Muscle layer of colon (tissue), 2 donors: ENCODE measurements around the gene XIST.

ENCODE experiments used
- H3K27ac ChIP-seq: one replicate; pipeline ENCODE4 v1.7.0; 2013; ENCODE audit warnings: low read depth, mild to moderate bottlenecking, low read length, moderate library complexity
- H3K27me3 ChIP-seq, 2 donors: one replicate each; pipeline ENCODE4 v1.7.0; 2013; ENCODE audit warnings: low read length in 2 of 2, mild to moderate bottlenecking in 2 of 2; ENCODE audit not compliant: insufficient read depth in 2 of 2, control insufficient read depth in 1 of 2
- H3K36me3 ChIP-seq: one replicate; pipeline ENCODE4 v1.7.0; 2013; ENCODE audit warnings: mild to moderate bottlenecking, low read length; ENCODE audit not compliant: insufficient read depth
- H3K4me1 ChIP-seq: one replicate; pipeline ENCODE4 v1.7.0; 2013; ENCODE audit warnings: mild to moderate bottlenecking, low read length; ENCODE audit not compliant: insufficient read depth
- H3K4me3 ChIP-seq, 2 donors: one replicate each; pipeline ENCODE4 v1.7.0; 2013; ENCODE audit warnings: low read length in 2 of 2, low read depth in 1 of 2, mild to moderate bottlenecking in 1 of 2, moderate library complexity in 1 of 2
- H3K9ac ChIP-seq: one replicate; pipeline ENCODE4 v1.7.0; 2013; ENCODE audit warnings: low read length
- H3K9me3 ChIP-seq: one replicate; pipeline ENCODE4 v1.7.0; 2013; ENCODE audit warnings: mild to moderate bottlenecking, low read length
- donor health status: abdominal sarcoma.
- donor health status: Adenocarcinoma of cecum.

XIST gene

GRCh38 chrX:73852022-73852421, 492 bp downstream of the XIST start:
- H3K36me3 ChIP-seq, result no peaks in the 10 kb centered on the region
- peak overlapping the region; percentile 58 for H3K9ac ChIP-seq
- H3K9me3 ChIP-seq, result no peaks in the 10 kb centered on the region
- H3K27me3 ChIP-seq, result no peaks in the 10 kb centered on the region
- peak overlapping the region; percentile 67 for H3K27ac ChIP-seq
- H3K4me3 ChIP-seq, result peak overlapping the region; percentile 62 to 67
- H3K4me1 ChIP-seq, result peaks cover 18% of the 10 kb centered on the region

- Histone ChIP-seq H3K27me3 (no peaks in the 10 kb centered on the region), H3K4me3 (peak overlapping the region; percentile 62 to 67), H3K9ac (peak overlapping the region; percentile 58), H3K36me3 (no peaks in the 10 kb centered on the region), H3K27ac (peak overlapping the region; percentile 67), H3K4me1 (peaks cover 25% of the 10 kb centered on the region), H3K9me3 (no peaks in the 10 kb centered on the region)
These were observed 1.2 kb downstream of the XIST start for GRCh38 chrX:73851014-73852009.

- no peak overlapping the region for H3K9ac ChIP-seq
- no peaks in the 10 kb centered on the region for H3K36me3 ChIP-seq
- H3K4me1 ChIP-seq, result peaks cover 27% of the 10 kb centered on the region
- no peak overlapping the region for H3K27ac ChIP-seq
- H3K27me3 ChIP-seq, result no peaks in the 10 kb centered on the region
- H3K9me3 ChIP-seq, result no peaks in the 10 kb centered on the region
- H3K4me3 ChIP-seq, result peak overlapping the region; percentile 34 to 36
These were observed 2.1 kb downstream of the XIST start for GRCh38 chrX:73850124-73851013.

GRCh38 chrX:73849073-73849472, 3.4 kb downstream of the XIST start:
- Histone ChIP-seq H3K4me1 (peaks cover 32% of the 10 kb centered on the region), H3K9me3 (no peaks in the 10 kb centered on the region), H3K36me3 (no peaks in the 10 kb centered on the region), H3K27me3 (no peaks in the 10 kb centered on the region), H3K4me3 (peak overlapping the region in 1 of 2 donors; percentile 44), H3K9ac (no peak overlapping the region), H3K27ac (no peak overlapping the region)

- Histone ChIP-seq H3K27ac (no peak overlapping the region), H3K27me3 (no peaks in the 10 kb centered on the region), H3K4me3 (peak overlapping the region in 1 of 2 donors; percentile 44), H3K4me1 (peaks cover 40% of the 10 kb centered on the region), H3K9ac (no peak overlapping the region), H3K36me3 (no peaks in the 10 kb centered on the region), H3K9me3 (no peaks in the 10 kb centered on the region)
These were observed 4.5 kb downstream of the XIST start for GRCh38 chrX:73847991-73848390.

- no peak overlapping the region for H3K4me3 ChIP-seq
- H3K27ac ChIP-seq, result no peak overlapping the region
- peaks cover 49% of the 10 kb centered on the region for H3K4me1 ChIP-seq
- H3K36me3 ChIP-seq, result no peaks in the 10 kb centered on the region
- H3K9ac ChIP-seq, result no peak overlapping the region
- H3K27me3 ChIP-seq, result no peaks in the 10 kb centered on the region
- H3K9me3 ChIP-seq, result no peaks in the 10 kb centered on the region
These were observed 5.4 kb downstream of the XIST start for GRCh38 chrX:73847100-73847499.

- Histone ChIP-seq H3K4me3 (no peak overlapping the region), H3K27me3 (no peaks in the 10 kb centered on the region), H3K36me3 (no peaks in the 10 kb centered on the region), H3K9me3 (no peaks in the 10 kb centered on the region), H3K9ac (no peak overlapping the region), H3K4me1 (peaks cover 36% of the 10 kb centered on the region), H3K27ac (no peak overlapping the region)
These were observed 9.8 kb downstream of the XIST start for GRCh38 chrX:73842541-73843234.

- Histone ChIP-seq H3K27me3 (no peaks in the 10 kb centered on the region), H3K36me3 (no peaks in the 10 kb centered on the region), H3K9me3 (no peaks in the 10 kb centered on the region), H3K4me1 (peaks cover 23% of the 10 kb centered on the region), H3K27ac (no peak overlapping the region), H3K4me3 (no peak overlapping the region), H3K9ac (no peak overlapping the region)
These were observed 11.2 kb downstream of the XIST start for GRCh38 chrX:73841337-73841736.

- Histone ChIP-seq H3K4me1 (peaks cover 22% of the 10 kb centered on the region), H3K27ac (no peak overlapping the region), H3K9ac (no peak overlapping the region), H3K27me3 (no peaks in the 10 kb centered on the region), H3K36me3 (no peaks in the 10 kb centered on the region), H3K9me3 (no peaks in the 10 kb centered on the region), H3K4me3 (no peak overlapping the region)
These were observed 12.2 kb downstream of the XIST start for GRCh38 chrX:73840120-73840924.

- H3K4me1 ChIP-seq, result peaks cover 16% of the 10 kb centered on the region
- H3K36me3 ChIP-seq, result no peaks in the 10 kb centered on the region
- H3K27ac ChIP-seq, result no peak overlapping the region
- H3K4me3 ChIP-seq, result no peak overlapping the region
- no peaks in the 10 kb centered on the region for H3K27me3 ChIP-seq
- no peaks in the 10 kb centered on the region for H3K9me3 ChIP-seq
- no peak overlapping the region for H3K9ac ChIP-seq
These were observed 13.4 kb downstream of the XIST start for GRCh38 chrX:73839152-73839551.
